Heart left ventricle (tissue), 16 donors: ENCODE measurements around the gene LRRC8E. TPM values are rescaled to one million over a fixed set of nuclear protein-coding genes. Genes with fewer than 3 reads are reported as not detected.
A peak's percentile ranks its signal among the peaks of the same experiment; 100 is the strongest.

Experiments used
- ATAC-seq, 4 donors: fragments of 200-7000 bp; cut with Tn5 transposase; one replicate each; pipeline ENCODE4 v1.9.1; 2020 to 2022; ENCODE audit warnings: moderate library complexity in 4 of 4, mild to moderate bottlenecking in 3 of 4, moderate number of reproducible peaks in 1 of 4
- DNase-seq, 5 donors: peaks; one replicate each; pipeline ENCODE4 v3.0.0-alpha.2; 2020
- H3K27ac ChIP-seq, 12 donors: fragments of 200-600 bp; sonication (generic) in 4 of 12; one replicate each; pipeline versions ENCODE4 v1.5.0 to v1.8.0; 2016 to 2022; ENCODE audit warnings: mild to moderate bottlenecking in 2 of 12
- H3K27me3 ChIP-seq, 9 donors: fragments of 200-600 bp; sonication (generic) in 2 of 9; one replicate each; pipeline versions ENCODE4 v1.5.1 to v1.8.0; 2016 to 2022; ENCODE audit warnings: mild to moderate bottlenecking in 3 of 9
- H3K36me3 ChIP-seq, 9 donors: fragments of 200-600 bp; sonication (generic) in 2 of 9; one replicate each; pipeline versions ENCODE4 v1.5.0 to v1.8.0; 2018 to 2022; ENCODE audit warnings: mild to moderate bottlenecking in 2 of 9
- H3K4me1 ChIP-seq, 12 donors: fragments of 200-600 bp; sonication (generic) in 4 of 12; one replicate each; pipeline versions ENCODE4 v1.5.0 to v1.8.0; 2016 to 2022; ENCODE audit warnings: mild to moderate bottlenecking in 3 of 12
- H3K4me3 ChIP-seq, 12 donors: fragments of 200-600 bp; sonication (generic) in 4 of 12; one replicate each; pipeline versions ENCODE4 v1.5.0 to v1.8.0; 2017 to 2022; ENCODE audit warnings: mild to moderate bottlenecking in 9 of 12, moderate library complexity in 4 of 12
- H3K9me3 ChIP-seq, 12 donors: fragments of 200-600 bp; sonication (generic) in 4 of 12; one replicate each; pipeline versions ENCODE4 v1.5.0 to v1.8.0; 2016 to 2022; ENCODE audit warnings: mild to moderate bottlenecking in 1 of 12
- CTCF ChIP-seq, 12 donors: fragments of 200-600 bp; sonication (generic) in 4 of 12; IDR thresholded peaks; one replicate each; pipeline versions ENCODE4 v1.5.0 to v1.8.0; 2018 to 2022; ENCODE audit warnings: antibody characterized with exemption in 12 of 12, mild to moderate bottlenecking in 5 of 12
- POLR2A ChIP-seq, 2 donors: fragments of 450-650 bp; IDR thresholded peaks; one replicate each; pipeline ENCODE4 v1.6.1; 2017; ENCODE audit warnings: antibody characterized with exemption in 2 of 2, mild to moderate bottlenecking in 2 of 2, moderate library complexity in 2 of 2
- WGBS, 4 donors: extraction: QIAGEN DNeasy Blood & Tissue Kit in 2 of 4; methylation state at CpG; one replicate each; pipeline versions ENCODE4 v1.1.5 to v1.1.7; 2013 to 2018; 5-methylcytosine and 5-hydroxymethylcytosine counted together
- intact Hi-C, 10 donors: fragments of 100-400 bp; cut with DNase I; formaldehyde crosslinking; loops; one replicate each; pipeline versions ENCODE4 v1.11.1 to v1.14.2; 2022
- polyA plus RNA-seq, 2 donors: library from polyadenylated mRNA; stranded (reverse); fragments of 200-250 nt; gene quantifications; one replicate each; pipeline ENCODE4 v1.2.3, GENCODE V29; 2013
- total RNA-seq, 9 donors: library from RNA; depleted of rRNA in 2 of 9; stranded (reverse); fragments of >200 nt in 2 of 9; fragmentation: NEBNext Ultra II Directional in 3 of 9; extraction: Animal tissue kit (Norgen Biotek cat#: 25700) in 3 of 9; gene quantifications; one replicate each; pipeline versions ENCODE4 v1.1.0 to v1.2.4, GENCODE V29; 2016 to 2023
- donor health status: ischemic (EF 13 %, LVEDD 7.1; RV severe dilation, severe dysfunction).
- donor health status: healthy with polysubstance abuse.
- donor health status: DM: no; HTN: yes; CAD: no.
- donor health status: DM: no; HTN: no; CAD: no.
- donor health status: ischemic (EF 25% LVEDD 6.9; RV normal size, moderate dysfunction).
- donor health status: ischemic (EF 25% LVEDD 5.7; RV mildly dilated, moderate dysfunction).
- donor health status: healthy.
- donor health status: DM: yes; HTN: yes; CAD: no.
- donor health status: ischemic (EF 35%, LVEDD 5.7; RV mildly dilated, moderate dysfunction).
- donor health status: nonischemic (EF 11% LVEDD 7.7; RV severe dilation, severe dysfunction).
- donor health status: DM: yes; HTN: yes; CAD: no.
- donor health status: PGD.
- donor health status: ischemic (EF 29% LVEDD 5.4; RV normal size, mild dysfunction).
- donor health status: nonischemic (EF 23%, LVEDD 6.1; RV moderate dilation, normal function).

Gene LRRC8E
- total and polyA plus RNA-seq, 11 donors = 0.17 to 2.6 (median 1.00) TPM

DNA sequence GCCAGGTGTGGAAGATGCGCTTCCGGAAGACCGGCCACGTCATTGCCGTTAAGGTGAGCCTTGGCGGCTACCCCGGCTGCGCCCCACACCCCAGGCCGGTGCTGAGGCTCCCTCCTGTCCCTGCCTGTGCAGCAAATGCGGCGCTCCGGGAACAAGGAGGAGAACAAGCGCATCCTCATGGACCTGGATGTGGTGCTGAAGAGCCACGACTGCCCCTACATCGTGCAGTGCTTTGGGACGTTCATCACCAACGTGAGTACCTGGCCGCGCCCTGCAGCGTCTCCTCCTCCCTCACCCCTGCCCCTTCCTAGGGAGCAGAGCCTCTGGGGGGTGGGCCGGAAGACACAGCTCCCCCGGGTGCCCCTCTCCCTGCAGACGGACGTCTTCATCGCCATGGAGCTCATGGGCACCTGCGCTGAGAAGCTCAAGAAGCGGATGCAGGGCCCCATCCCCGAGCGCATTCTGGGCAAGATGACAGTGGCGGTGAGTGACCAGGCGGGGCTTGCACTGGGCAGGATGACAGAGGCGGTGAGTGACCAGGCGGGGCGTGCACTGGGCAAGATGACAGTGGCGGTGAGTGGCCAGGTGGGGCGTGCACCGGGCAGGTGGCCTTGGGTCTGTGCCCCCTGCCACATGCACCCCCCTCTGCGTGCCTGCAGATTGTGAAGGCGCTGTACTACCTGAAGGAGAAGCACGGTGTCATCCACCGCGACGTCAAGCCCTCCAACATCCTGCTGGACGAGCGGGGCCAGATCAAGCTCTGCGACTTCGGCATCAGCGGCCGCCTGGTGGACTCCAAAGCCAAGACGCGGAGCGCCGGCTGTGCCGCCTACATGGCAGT is 22.2 kb downstream of the LRRC8E start:
- Histone ChIP-seq H3K4me1 (peaks cover 0 to 47% (median 15%) of the 10 kb centered on the region in 12 donors), H3K36me3 (peaks cover 12 to 54% (median 32%) of the 10 kb centered on the region in 9 donors)

DNA sequence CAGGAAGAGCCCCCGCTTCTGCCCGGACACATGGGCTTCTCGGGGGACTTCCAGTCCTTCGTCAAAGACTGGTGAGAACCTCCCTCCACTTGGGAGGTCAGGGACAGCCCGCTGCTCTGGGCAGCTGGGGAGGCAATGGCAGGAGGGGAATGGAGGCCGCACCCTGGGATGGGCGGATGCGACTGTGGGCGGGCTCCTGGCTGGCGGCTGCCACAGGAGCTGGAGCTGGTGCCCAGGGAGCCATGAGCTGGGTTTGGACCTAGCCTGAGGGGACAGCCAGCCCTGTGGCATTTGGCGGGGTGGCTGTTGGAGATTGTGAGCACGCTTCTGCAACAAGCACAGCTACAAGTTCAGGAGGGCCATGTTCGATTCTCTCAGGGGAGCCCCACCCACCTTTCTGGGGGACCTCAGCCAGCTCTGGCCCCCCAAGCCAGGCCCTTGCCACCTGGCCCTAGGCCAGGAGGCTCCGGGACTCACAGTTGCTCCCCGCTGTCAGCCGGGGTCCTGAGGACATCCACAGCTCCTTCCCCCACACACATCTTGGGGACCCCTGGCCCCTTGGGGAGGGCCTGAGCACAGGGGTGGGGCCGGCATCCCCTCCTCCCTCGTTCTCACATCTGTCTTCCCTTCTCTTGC is 23.3 kb downstream of the LRRC8E start:
- Histone ChIP-seq H3K4me1 (peaks cover 0 to 47% (median 18%) of the 10 kb centered on the region in 12 donors), H3K4me3 (no peak overlapping the region), H3K27ac (no peak overlapping the region), H3K9me3 (no peaks in the 10 kb centered on the region), H3K27me3 (peaks cover 5 to 22% (median 15%) of the 10 kb centered on the region in 9 donors), H3K36me3 (peaks cover 12 to 47% (median 32%) of the 10 kb centered on the region in 9 donors)
- WGBS, 4 donors = 86 to 95% (median 91%) methylated on average over 10 to 18 of the region's 18 CpGs
- no peak for ATAC-seq
- intact Hi-C loops = no loop called here
- TF ChIP-seq POLR2A (IDR thresholded peaks at IDR 0.05) = no peak
- TF ChIP-seq CTCF (IDR thresholded peaks at IDR 0.05) = no peak
- DNase-seq = peak in 1 of 5 donors; percentile 64

More for the DNA sequence above, 22.2 kb downstream of the LRRC8E start:
- ATAC-seq = no peak
- TF ChIP-seq POLR2A (IDR thresholded peaks at IDR 0.05) (no peak), CTCF (IDR thresholded peaks at IDR 0.05) (no peak)
- no peak overlapping the region for H3K4me3 ChIP-seq
- H3K9me3 ChIP-seq = no peaks in the 10 kb centered on the region
- peaks cover 0 to 12% (median 4%) of the 10 kb centered on the region in 9 donors for H3K27me3 ChIP-seq
- WGBS, 4 donors = 90 to 95% (median 93%) methylated on average over 38 to 54 of the region's 54 CpGs
- DNase-seq = peak in 2 of 5 donors; percentile 22 to 55
- H3K27ac ChIP-seq = no peak overlapping the region
- intact Hi-C loops = no loop called here

DNA sequence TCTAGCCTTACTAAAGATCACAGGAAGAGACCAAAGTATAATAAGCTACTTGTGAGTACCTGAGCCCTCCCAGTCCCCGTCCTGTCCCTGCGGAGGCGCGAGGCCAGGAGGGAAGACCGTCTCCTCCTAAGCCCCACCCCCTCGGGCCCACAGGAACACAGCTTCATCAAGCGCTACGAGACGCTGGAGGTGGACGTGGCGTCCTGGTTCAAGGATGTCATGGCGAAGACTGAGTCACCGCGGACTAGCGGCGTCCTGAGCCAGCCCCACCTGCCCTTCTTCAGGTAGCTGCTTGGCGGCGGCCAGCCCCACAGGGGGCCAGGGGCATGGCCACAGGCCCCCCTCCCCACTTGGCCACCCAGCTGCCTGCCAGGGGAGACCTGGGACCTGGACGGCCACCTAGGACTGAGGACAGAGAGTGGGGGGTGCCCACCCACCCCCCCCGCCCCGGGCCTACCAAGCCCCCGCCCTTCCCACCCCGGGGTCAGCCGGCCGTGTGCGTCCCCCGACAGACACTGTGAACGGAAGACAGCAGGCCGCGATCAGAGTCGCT is 23.9 kb downstream of the LRRC8E start:
- no peak overlapping the region for H3K4me3 ChIP-seq
- H3K27ac ChIP-seq = no peak overlapping the region
- DNase-seq (no peak), ATAC-seq (no peak)
- peaks cover 9 to 28% (median 21%) of the 10 kb centered on the region in 9 donors for H3K27me3 ChIP-seq
- WGBS, 4 donors = 90 to 91% (median 91%) methylated on average over 18 to 31 of the region's 31 CpGs
- H3K9me3 ChIP-seq = no peaks in the 10 kb centered on the region
- intact Hi-C loops = no loop called here
- H3K36me3 ChIP-seq = peaks cover 12 to 44% (median 32%) of the 10 kb centered on the region in 9 donors
- TF ChIP-seq POLR2A (IDR thresholded peaks at IDR 0.05) (no peak), CTCF (IDR thresholded peaks at IDR 0.05) (no peak)
- peaks cover 0 to 47% (median 18%) of the 10 kb centered on the region in 12 donors for H3K4me1 ChIP-seq
